Muscle of leg (tissue), 11 donors: ENCODE data around the gene C1orf159. TPM values are rescaled to one million over a fixed set of nuclear protein-coding genes. Genes with fewer than 3 reads are reported as not detected.
"Not testable (repeated sequence)": the region's sequence is repeated elsewhere in the genome, so short reads cannot be mapped to it uniquely, and the experiment has no call there.

ENCODE experiments used
- DNase-seq: peaks from one replicate; pipeline ENCODE4 v3.0.0; 2013
- H3K27ac ChIP-seq: one replicate; pipeline ENCODE4 v1.5.1; 2013; ENCODE audit warnings: mild to moderate bottlenecking, low read length, control low read depth
- H3K27me3 ChIP-seq: one replicate; pipeline ENCODE4 v1.6.1; 2013; ENCODE audit warnings: low read length; ENCODE audit not compliant: control insufficient read depth, insufficient read depth
- H3K36me3 ChIP-seq: one replicate; pipeline ENCODE4 v1.6.1; 2013; ENCODE audit warnings: low read length; ENCODE audit not compliant: control insufficient read depth, insufficient read depth
- H3K4me1 ChIP-seq: one replicate; pipeline ENCODE4 v1.6.1; 2013; ENCODE audit warnings: low read length; ENCODE audit not compliant: control insufficient read depth, insufficient read depth
- H3K4me3 ChIP-seq: one replicate; pipeline ENCODE4 v1.5.1; 2013; ENCODE audit warnings: low read length, control low read depth
- H3K9me3 ChIP-seq: replicated peaks from 2 replicates; pipeline ENCODE4 v1.6.1; 2013; ENCODE audit warnings: low read depth, low read length; ENCODE audit not compliant: control insufficient read depth
- WGBS: methylation state at CpG from one replicate; pipeline ENCODE4 v1.1.5; 2013; ENCODE audit warnings: missing lambda C conversion rate; ENCODE audit not compliant: insufficient coverage; 5-methylcytosine and 5-hydroxymethylcytosine counted together
- polyA plus RNA-seq, 8 donors: library from polyadenylated mRNA; unstranded; fragments of 120-200 nt; gene quantifications; one replicate each; pipeline versions ENCODE4 v1.2.1 to v1.2.3, GENCODE V29; 2013; ENCODE audit warnings: inconsistent platforms in 1 of 8, low replicate concordance in 1 of 8; ENCODE audit not compliant: insufficient read length in 8 of 8, insufficient read depth in 1 of 8
- total RNA-seq: library from RNA; stranded (reverse); fragments of 120-200 nt; gene quantifications from one replicate; pipeline ENCODE4 v1.2.4, GENCODE V29; 2013

The C1orf159 gene
- total and polyA plus RNA-seq, 9 donors: 4.5 to 8.4 (median 6.1) TPM

GRCh38 chr1:1071486-1072298 lies 44.2 kb downstream of the C1orf159 start:
- no peak overlapping the region for H3K4me3 ChIP-seq
- WGBS: 86% methylated on average over 39 of the region's 56 CpGs
- peaks cover 47% of the 10 kb centered on the region for H3K27me3 ChIP-seq
- no peak for DNase-seq
- no peaks in the 10 kb centered on the region for H3K9me3 ChIP-seq
- no peaks in the 10 kb centered on the region for H3K36me3 ChIP-seq
- peaks cover 23% of the 10 kb centered on the region for H3K4me1 ChIP-seq
- no peak overlapping the region for H3K27ac ChIP-seq

GRCh38 chr1:1069711-1070676 lies 45.9 kb downstream of the C1orf159 start:
- Histone ChIP-seq H3K4me1 (peaks cover 23% of the 10 kb centered on the region), H3K27me3 (peaks cover 54% of the 10 kb centered on the region), H3K9me3 (no peaks in the 10 kb centered on the region), H3K4me3 (no peak overlapping the region), H3K27ac (no peak overlapping the region), H3K36me3 (no peaks in the 10 kb centered on the region)
- DNase-seq: no peak
- 54% methylated on average over 37 of the region's 40 CpGs for WGBS

GRCh38 chr1:1069056-1069710 lies 46.7 kb downstream of the C1orf159 start:
- 4% methylated on average over 67 of the region's 75 CpGs for WGBS
- DNase-seq: peak; percentile 28

GRCh38 chr1:1068517-1069055 lies 47.3 kb downstream of the C1orf159 start:
- under 1% methylated on average over 49 of the region's 55 CpGs for WGBS

More at GRCh38 chr1:1069056-1069710, 46.7 kb downstream of the C1orf159 start:
- H3K4me1 ChIP-seq: peaks cover 16% of the 10 kb centered on the region
- peak overlapping the region; percentile 29 for H3K4me3 ChIP-seq
- no peaks in the 10 kb centered on the region for H3K36me3 ChIP-seq
- no peaks in the 10 kb centered on the region for H3K9me3 ChIP-seq
- H3K27ac ChIP-seq: no peak overlapping the region
- peaks cover 55% of the 10 kb centered on the region for H3K27me3 ChIP-seq

GRCh38 chr1:1067860-1068516 lies 47.9 kb downstream of the C1orf159 start:
- Histone ChIP-seq H3K27ac (no peak overlapping the region), H3K4me1 (peaks cover 18% of the 10 kb centered on the region), H3K4me3 (no peak overlapping the region), H3K27me3 (peaks cover 66% of the 10 kb centered on the region), H3K36me3 (no peaks in the 10 kb centered on the region), H3K9me3 (no peaks in the 10 kb centered on the region)
- WGBS: 46% methylated on average over 25 of the region's 32 CpGs
- DNase-seq: no peak

More at GRCh38 chr1:1068517-1069055, 47.3 kb downstream of the C1orf159 start:
- Histone ChIP-seq H3K9me3 (no peaks in the 10 kb centered on the region), H3K27ac (no peak overlapping the region), H3K27me3 (peaks cover 60% of the 10 kb centered on the region), H3K4me3 (no peak overlapping the region), H3K36me3 (no peaks in the 10 kb centered on the region), H3K4me1 (peaks cover 18% of the 10 kb centered on the region)
- DNase-seq: no peak

- Histone ChIP-seq H3K4me1 (peaks cover 22% of the 10 kb centered on the region), H3K9me3 (no peaks in the 10 kb centered on the region), H3K27ac (no peak overlapping the region), H3K4me3 (no peak overlapping the region), H3K27me3 (peaks cover 72% of the 10 kb centered on the region), H3K36me3 (no peaks in the 10 kb centered on the region)
- WGBS: 79% methylated on average over 52 of the region's 54 CpGs
- DNase-seq: no peak
These were observed 48.5 kb downstream of the C1orf159 start for GRCh38 chr1:1067284-1067859.

GRCh38 chr1:1066403-1067283 lies 49.2 kb downstream of the C1orf159 start:
- Histone ChIP-seq H3K9me3 (no peaks in the 10 kb centered on the region), H3K27ac (no peak overlapping the region), H3K36me3 (no peaks in the 10 kb centered on the region), H3K27me3 (peaks cover 78% of the 10 kb centered on the region), H3K4me1 (peaks cover 25% of the 10 kb centered on the region), H3K4me3 (no peak overlapping the region)
- DNase-seq: no peak
- WGBS: 66% methylated on average over 22 of the region's 27 CpGs

- not testable (repeated sequence) for H3K4me3 ChIP-seq, DNase-seq, H3K9me3 ChIP-seq, H3K36me3 ChIP-seq, H3K27ac ChIP-seq
- peaks cover 25% of the 10 kb centered on the region for H3K4me1 ChIP-seq
- 27% methylated on average over 3 of the region's 11 CpGs for WGBS
- H3K27me3 ChIP-seq: peaks cover 84% of the 10 kb centered on the region
These were observed 50.0 kb downstream of the C1orf159 start for GRCh38 chr1:1065940-1066304.
